ENCODE results near the gene RAB43.
"Not testable (repeated sequence)": the region's sequence is repeated elsewhere in the genome, so short reads cannot be mapped to it uniquely, and the experiment has no call there.

DNA sequence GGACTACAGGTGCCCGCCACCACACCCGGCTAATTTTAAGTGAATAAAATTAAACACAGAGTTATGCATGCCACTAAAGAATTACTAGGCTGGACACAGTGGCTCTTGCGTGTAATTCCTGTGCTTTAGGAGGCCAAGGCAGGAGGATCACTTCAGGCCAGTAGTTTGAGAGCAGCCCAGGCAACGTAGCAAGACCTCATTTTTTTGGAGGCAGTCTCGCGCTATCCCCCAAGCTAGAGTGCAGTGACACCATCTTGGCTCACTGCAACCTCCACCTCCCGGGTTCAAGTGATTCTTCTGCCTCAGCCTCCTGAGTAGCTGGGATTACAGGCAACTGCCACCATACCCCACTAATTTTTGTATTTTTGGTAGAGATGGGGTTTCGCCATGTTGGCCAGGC, 44.0 kb upstream of the RAB43 start:
- TF ChIP-seq, protein P1, sequence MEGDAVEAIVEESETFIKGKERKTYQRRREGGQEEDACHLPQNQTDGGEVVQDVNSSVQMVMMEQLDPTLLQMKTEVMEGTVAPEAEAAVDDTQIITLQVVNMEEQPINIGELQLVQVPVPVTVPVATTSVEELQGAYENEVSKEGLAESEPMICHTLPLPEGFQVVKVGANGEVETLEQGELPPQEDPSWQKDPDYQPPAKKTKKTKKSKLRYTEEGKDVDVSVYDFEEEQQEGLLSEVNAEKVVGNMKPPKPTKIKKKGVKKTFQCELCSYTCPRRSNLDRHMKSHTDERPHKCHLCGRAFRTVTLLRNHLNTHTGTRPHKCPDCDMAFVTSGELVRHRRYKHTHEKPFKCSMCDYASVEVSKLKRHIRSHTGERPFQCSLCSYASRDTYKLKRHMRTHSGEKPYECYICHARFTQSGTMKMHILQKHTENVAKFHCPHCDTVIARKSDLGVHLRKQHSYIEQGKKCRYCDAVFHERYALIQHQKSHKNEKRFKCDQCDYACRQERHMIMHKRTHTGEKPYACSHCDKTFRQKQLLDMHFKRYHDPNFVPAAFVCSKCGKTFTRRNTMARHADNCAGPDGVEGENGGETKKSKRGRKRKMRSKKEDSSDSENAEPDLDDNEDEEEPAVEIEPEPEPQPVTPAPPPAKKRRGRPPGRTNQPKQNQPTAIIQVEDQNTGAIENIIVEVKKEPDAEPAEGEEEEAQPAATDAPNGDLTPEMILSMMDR (IDR thresholded peaks at IDR 0.05) = not testable (repeated sequence)
- TF ChIP-seq POLR2A (IDR thresholded peaks at IDR 0.05; ENCODE audit: low read depth) = not testable (repeated sequence)
